ENCODE data around the gene UBQLN4. TPM values are rescaled to one million over a fixed set of nuclear protein-coding genes. Genes with fewer than 3 reads are reported as not detected.
A peak's percentile ranks its signal among the peaks of the same experiment; 100 is the strongest.

UBQLN4 gene
- total and polyA plus RNA-seq, 9 of the 15 experiments (the other 6 are each of a cell fraction or from before 2014, with no cell fraction given), result 13.5 to 65.5 (median 37.0) TPM

DNA sequence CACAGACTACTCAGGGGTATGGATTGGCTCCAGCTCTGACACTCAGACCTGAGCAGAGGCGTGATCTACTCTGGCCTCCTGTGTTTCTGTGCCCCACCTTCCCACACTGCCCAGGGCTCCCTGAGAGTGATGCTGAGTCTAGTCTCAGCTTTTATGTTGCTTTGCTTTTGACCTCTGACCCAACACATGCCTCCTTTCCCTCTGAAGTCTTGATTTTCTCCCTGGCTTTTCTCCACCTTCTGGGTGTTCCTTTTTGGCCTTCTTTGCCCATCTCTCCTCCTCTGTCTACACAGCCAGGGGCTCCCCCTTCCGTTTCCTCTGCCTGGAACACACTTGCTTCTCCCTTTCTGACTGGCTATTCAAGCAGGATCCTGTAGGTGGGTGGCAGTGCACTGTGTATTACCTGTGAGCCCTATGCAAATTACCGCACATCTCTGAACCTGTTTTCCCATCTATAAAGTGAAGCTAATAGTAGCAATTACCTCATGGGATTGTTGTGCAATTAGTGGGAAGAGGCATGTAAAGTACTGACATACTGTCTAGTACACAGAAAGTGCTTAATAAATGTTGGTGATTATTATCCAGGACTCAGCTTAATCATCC lies 42.4 kb upstream of the UBQLN4 start:
- Histone ChIP-seq H2AFZ (ENCODE audit: low read depth, low read length) (no peak overlapping the region), H3K4me3 (no peak overlapping the region), H3K27me3 (ENCODE audit: control insufficient read depth in 2 of 2, insufficient read depth in 2 of 2, low read length in 2 of 2) (no peaks in the 10 kb centered on the region), H3K4me2 (ENCODE audit: insufficient read depth, low read length) (no peak overlapping the region), H3K9me3 (replicated peaks; ENCODE audit: control insufficient read depth, insufficient read depth, low read depth, low read length) (0 out of 2 replicates have a peak, but pooled peaks cover 2% of the 10 kb centered on the region), H3K9ac (ENCODE audit: insufficient read depth in 1 of 2, low read depth in 2 of 2, low read length in 2 of 2) (no peak overlapping the region), H3K27ac (ENCODE audit: extremely low read depth, low read depth, low read length) (no peak overlapping the region), H3K36me3 (ENCODE audit: control insufficient read depth, insufficient read depth, low read length) (no peaks in the 10 kb centered on the region), H3K9me1 (ENCODE audit: control insufficient read depth, insufficient read depth, low read length) (no peaks in the 10 kb centered on the region), H4K20me1 (replicated peaks; ENCODE audit: control insufficient read depth, insufficient read depth, low read length) (no peaks in the 10 kb centered on the region), H3K79me2 (ENCODE audit: control insufficient read depth, insufficient read depth, low read length) (no peaks in the 10 kb centered on the region), H3K4me1 (replicated peaks in 1 of 2; ENCODE audit: control insufficient read depth in 2 of 2, insufficient read depth in 2 of 2, low read length in 2 of 2) (peaks cover 0 to 3% of the 10 kb centered on the region in 2 experiments; a peak in 2 of 5 replicates)
- DNase-seq (ENCODE audit: extremely low read depth in 1 of 4, low spot score in 3 of 4) (no peak), FAIRE-seq (no peak), ATAC-seq (no peak)
- in situ Hi-C loops (cut with MboI) (no loop called here), intact Hi-C loops (cut with micrococcal nuclease) (loop anchor here (1.0 to 10.0 kb wide), 3 partner anchors 34 to 349 kb away; no protein-coding TSS in a partner anchor)
- ChIA-PET POLR2A (interaction anchor here (0.7 to 12.5 kb wide), 6 partner anchors 10 to 350 kb away, joined by 3 to 164 read pairs (median 6); partner anchors contain the start of gene LMNA), CTCF (ENCODE audit: low intra/inter-chr PET ratio) (interaction anchor here (0.7 to 3.4 kb wide), 5 partner anchors 27 to 130 kb away, joined by 3 to 71 read pairs (median 4); no protein-coding TSS in a partner anchor)
- WGBS (ENCODE audit: insufficient coverage, low coverage, missing lambda C conversion rate), result 55% methylated on average over 3 of the region's 3 CpGs
- no peak for TF ChIP-seq PHF20 (IDR thresholded peaks at IDR 0.05; ENCODE audit: partially characterized antibody)
- peak; percentile 45; the same call in 1 of the 2 replicates for TF ChIP-seq CEBPB (tag; IDR thresholded peaks at IDR 0.05)
- no peak for TF ChIP-seq CEBPG (CRISPR knock-in tag; IDR thresholded peaks at IDR 0.05)
- peak in 1 of 2 experiments; percentile 68; a peak in 2 of 4 replicates for TF ChIP-seq CEBPG (tag; conservative IDR thresholded peaks at IDR 0.05 in 1 of 2, IDR thresholded peaks at IDR 0.05 in 1 of 2)
- BruUV-seq (replicated peaks), result no TSS peak
